Natural killer cell treated with Interleukin-12 subunit alpha and Interleukin-12 subunit beta and Interleukin-15 and Interleukin-18, amount 100 ng/mL, for 72 hours (primary cell): Measurements from ENCODE around the gene CCDC157. TPM values are rescaled to one million over a fixed set of nuclear protein-coding genes. Genes with fewer than 3 reads are reported as not detected.
A peak's percentile ranks its signal among the peaks of the same experiment; 100 is the strongest.

Experiments
- ATAC-seq, 2 donors: fragments of 150-1000 bp; cut with Tn5 transposase in 1 of 2; sonication (Bioruptor Pico), chemical (Tn5 transposase) in 1 of 2; 2 replicates each; pipeline ENCODE4 v1.10.0; 2021
- DNase-seq: peaks from one replicate; pipeline ENCODE4 v3.0.0; 2022; ENCODE audit warnings: low spot score
- H3K27ac Mint-ChIP-seq, 2 donors: 1 replicate in 1 of 2; 2 replicates in 1 of 2; pipeline ENCODE4 v1.8.0; 2022; ENCODE audit warnings: mixed read lengths in 2 of 2, mild to moderate bottlenecking in 1 of 2, moderate library complexity in 1 of 2
- H3K27me3 Mint-ChIP-seq, 2 donors: 1 replicate in 1 of 2; 2 replicates in 1 of 2; pipeline ENCODE4 v1.8.0; 2022; ENCODE audit warnings: mixed read lengths in 2 of 2
- H3K36me3 Mint-ChIP-seq: one replicate; pipeline ENCODE4 v1.8.0; 2022; ENCODE audit warnings: mixed read lengths
- H3K4me1 Mint-ChIP-seq, 2 donors: 1 replicate in 1 of 2; 2 replicates in 1 of 2; pipeline ENCODE4 v1.8.0; 2022; ENCODE audit warnings: low read depth in 2 of 2, mixed read lengths in 2 of 2, mild to moderate bottlenecking in 1 of 2
- H3K4me3 Mint-ChIP-seq: one replicate; pipeline ENCODE4 v1.8.0; 2022; ENCODE audit warnings: mixed read lengths
- H3K9me3 Mint-ChIP-seq: 2 replicates; pipeline ENCODE4 v1.8.0; 2022; ENCODE audit warnings: mixed read lengths
- total RNA-seq, 2 donors: library from RNA; stranded (reverse); gene quantifications; one replicate each; pipeline ENCODE4 v1.2.3, GENCODE V29; 2022

CCDC157 gene
- total RNA-seq, 2 donors from 2014 or later: 3.3 to 6.8 TPM

DNA sequence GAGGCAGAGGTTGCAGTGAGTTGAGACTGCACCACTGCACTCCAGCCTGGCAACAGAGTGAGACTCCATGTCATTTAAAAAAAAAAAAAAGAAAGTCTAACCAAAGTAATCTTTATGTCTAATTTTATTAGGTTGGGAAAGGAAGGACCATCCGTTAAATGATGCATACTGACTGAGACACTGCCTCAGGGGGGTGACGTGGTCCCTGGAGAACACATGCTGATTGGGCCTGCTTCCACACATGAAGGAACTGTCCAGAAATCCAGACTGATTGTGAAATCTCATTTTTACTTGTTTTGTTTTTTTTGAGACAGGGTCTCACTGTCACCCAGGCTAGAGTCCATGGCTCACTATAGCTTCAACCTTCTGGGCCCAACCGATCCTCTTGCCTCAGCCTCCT lies 5.6 kb upstream of the CCDC157 start:
- Mint-ChIP-seq H3K9me3 (no peaks in the 10 kb centered on the region), H3K27ac (peak overlapping the region in 1 of 2 donors; percentile 72), H3K36me3 (peaks cover 9% of the 10 kb centered on the region), H3K4me1 (peaks cover 58 to 61% of the 10 kb centered on the region in 2 donors), H3K27me3 (no peaks in the 10 kb centered on the region), H3K4me3 (no peak overlapping the region)
- DNase-seq (no peak), ATAC-seq (no peak)

- H3K27ac Mint-ChIP-seq: peak overlapping the region; percentile 89 to 95
- peak overlapping the region; percentile 73 for H3K4me3 Mint-ChIP-seq
- peaks cover 9% of the 10 kb centered on the region for H3K36me3 Mint-ChIP-seq
Observed at GRCh38 chr22:30354644-30355043, 2.2 kb upstream of the CCDC157 start.

GRCh38 chr22:30357236-30357570 lies 396 bp downstream of the CCDC157 start:
- Mint-ChIP-seq H3K9me3 (no peaks in the 10 kb centered on the region), H3K4me1 (peaks cover 41 to 54% of the 10 kb centered on the region in 2 donors), H3K4me3 (peak overlapping the region; percentile 89), H3K27ac (peak overlapping the region; percentile 89 to 95), H3K36me3 (peaks cover 9% of the 10 kb centered on the region), H3K27me3 (peaks cover 0 to 2% of the 10 kb centered on the region in 2 donors)
- ATAC-seq: no peak
- DNase-seq: no peak

More at GRCh38 chr22:30354644-30355043, 2.2 kb upstream of the CCDC157 start:
- H3K4me1 Mint-ChIP-seq: peaks cover 55 to 64% of the 10 kb centered on the region in 2 donors
- H3K27me3 Mint-ChIP-seq: peaks cover 0 to 2% of the 10 kb centered on the region in 2 donors
- H3K9me3 Mint-ChIP-seq: no peaks in the 10 kb centered on the region
- DNase-seq (no peak), ATAC-seq (no peak)

DNA sequence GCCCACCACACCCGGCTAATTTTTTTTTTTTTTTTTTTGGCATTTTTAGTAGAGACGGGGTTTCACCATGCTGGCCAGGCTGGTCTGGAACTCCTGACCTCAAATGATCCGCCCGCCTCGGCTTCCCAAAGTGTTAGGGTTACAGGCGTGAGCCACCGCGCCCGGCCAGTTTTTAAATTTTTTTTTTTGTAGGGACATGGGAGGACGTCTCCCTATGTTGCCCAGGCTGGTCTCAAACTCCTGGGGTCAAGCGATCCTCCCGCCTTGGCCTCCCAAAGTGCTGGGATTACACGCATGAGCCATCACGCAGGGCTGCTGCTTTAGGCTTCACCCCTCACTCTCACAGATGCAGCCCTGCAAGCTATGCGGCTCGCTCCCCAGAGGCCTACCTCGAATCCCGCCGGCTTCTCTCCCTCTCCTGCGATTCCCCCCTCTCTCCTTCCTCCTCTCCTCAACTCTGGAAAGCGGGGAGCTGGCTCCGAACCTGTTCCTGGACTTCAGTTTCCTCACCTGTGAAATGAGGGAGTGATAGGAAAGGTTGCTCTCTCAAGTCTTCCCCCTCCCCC lies 926 bp downstream of the CCDC157 start:
- H3K27ac Mint-ChIP-seq: peak overlapping the region; percentile 89 to 95
- no peak for ATAC-seq
- no peak for DNase-seq
- peaks cover 37 to 49% of the 10 kb centered on the region in 2 donors for H3K4me1 Mint-ChIP-seq
- no peaks in the 10 kb centered on the region for H3K9me3 Mint-ChIP-seq
- H3K27me3 Mint-ChIP-seq: peaks cover 0 to 2% of the 10 kb centered on the region in 2 donors
- peaks cover 9% of the 10 kb centered on the region for H3K36me3 Mint-ChIP-seq
- peak overlapping the region; percentile 89 for H3K4me3 Mint-ChIP-seq

GRCh38 chr22:30358541-30358940 lies 1.7 kb downstream of the CCDC157 start:
- Mint-ChIP-seq H3K27ac (peak overlapping the region in 1 of 2 donors; percentile 89), H3K27me3 (peaks cover 0 to 2% of the 10 kb centered on the region in 2 donors), H3K4me3 (peak overlapping the region; percentile 89), H3K36me3 (peaks cover 9% of the 10 kb centered on the region), H3K4me1 (peaks cover 32 to 43% of the 10 kb centered on the region in 2 donors), H3K9me3 (no peaks in the 10 kb centered on the region)
- no peak for DNase-seq
- ATAC-seq: no peak

GRCh38 chr22:30361916-30362650 lies 5.3 kb downstream of the CCDC157 start:
- no peak for DNase-seq
- Mint-ChIP-seq H3K9me3 (no peaks in the 10 kb centered on the region), H3K27ac (no peak overlapping the region), H3K4me3 (no peak overlapping the region), H3K36me3 (no peaks in the 10 kb centered on the region), H3K4me1 (peaks cover 7 to 10% of the 10 kb centered on the region in 2 donors), H3K27me3 (peaks cover 0 to 2% of the 10 kb centered on the region in 2 donors)
- ATAC-seq: no peak

- H3K27me3 Mint-ChIP-seq: peaks cover 0 to 2% of the 10 kb centered on the region in 2 donors
Observed at GRCh38 chr22:30362651-30363281, 6.0 kb downstream of the CCDC157 start.

DNA sequence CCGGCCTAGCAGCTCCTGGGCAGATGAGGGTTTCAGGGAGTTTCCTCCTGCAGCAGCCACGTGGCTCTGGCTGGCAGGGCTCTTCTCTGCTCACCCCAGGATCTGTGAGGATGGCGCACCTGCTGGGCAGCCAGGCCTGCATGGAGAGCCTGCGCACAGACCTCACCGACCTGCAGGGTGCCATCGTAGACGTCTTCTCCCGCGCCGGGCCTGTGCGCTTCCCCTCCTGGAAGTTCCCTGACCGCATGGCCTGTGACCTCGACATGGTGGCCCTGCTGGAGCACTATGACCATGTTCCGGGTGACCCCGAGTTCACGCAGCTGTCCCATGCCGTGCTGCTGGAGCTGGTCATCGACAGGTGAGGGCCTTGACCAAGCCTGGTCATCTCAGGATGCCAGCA lies 9.1 kb downstream of the CCDC157 start:
- Mint-ChIP-seq H3K9me3 (no peaks in the 10 kb centered on the region), H3K4me3 (no peak overlapping the region), H3K36me3 (no peaks in the 10 kb centered on the region), H3K4me1 (no peaks in the 10 kb centered on the region), H3K27ac (no peak overlapping the region), H3K27me3 (no peaks in the 10 kb centered on the region)
- DNase-seq: no peak
- no peak for ATAC-seq

More at GRCh38 chr22:30362651-30363281, 6.0 kb downstream of the CCDC157 start:
- Mint-ChIP-seq H3K4me3 (no peak overlapping the region), H3K9me3 (no peaks in the 10 kb centered on the region), H3K36me3 (no peaks in the 10 kb centered on the region), H3K4me1 (peaks cover 3 to 5% of the 10 kb centered on the region in 2 donors), H3K27ac (no peak overlapping the region)
- DNase-seq (no peak), ATAC-seq (no peak)

GRCh38 chr22:30368420-30368819 lies 11.6 kb downstream of the CCDC157 start:
- H3K27ac Mint-ChIP-seq: no peak overlapping the region
- no peaks in the 10 kb centered on the region for H3K4me1 Mint-ChIP-seq
- no peaks in the 10 kb centered on the region for H3K27me3 Mint-ChIP-seq
- DNase-seq (no peak), ATAC-seq (no peak)
- no peak overlapping the region for H3K4me3 Mint-ChIP-seq
- no peaks in the 10 kb centered on the region for H3K36me3 Mint-ChIP-seq
- no peaks in the 10 kb centered on the region for H3K9me3 Mint-ChIP-seq

GRCh38 chr22:30370641-30371230 lies 13.9 kb downstream of the CCDC157 start:
- Mint-ChIP-seq H3K4me1 (no peaks in the 10 kb centered on the region), H3K27ac (no peak overlapping the region), H3K9me3 (no peaks in the 10 kb centered on the region), H3K36me3 (no peaks in the 10 kb centered on the region), H3K4me3 (no peak overlapping the region), H3K27me3 (no peaks in the 10 kb centered on the region)
- no peak for DNase-seq
- no peak for ATAC-seq

DNA sequence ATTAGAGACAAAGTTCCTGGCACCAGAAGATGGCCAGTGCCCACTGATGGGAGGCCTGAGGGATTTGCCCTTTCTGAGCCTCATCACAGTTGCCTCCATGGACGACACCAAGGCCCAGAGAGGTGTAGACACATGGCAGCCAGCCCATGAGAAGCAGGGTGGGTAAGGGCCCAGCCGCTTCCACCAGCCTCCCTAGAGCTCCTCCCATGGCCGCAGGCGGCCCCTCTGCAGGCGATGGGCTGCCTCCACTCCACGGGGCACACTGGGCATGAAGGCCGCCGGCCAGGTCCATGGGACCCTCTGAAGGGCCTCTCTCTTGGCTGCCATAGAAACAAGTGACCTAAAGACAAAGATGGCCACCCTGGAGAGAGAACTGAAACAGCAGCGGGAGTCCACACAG lies 14.5 kb downstream of the CCDC157 start:
- H3K27ac Mint-ChIP-seq: no peak overlapping the region
- H3K27me3 Mint-ChIP-seq: no peaks in the 10 kb centered on the region
- no peak overlapping the region for H3K4me3 Mint-ChIP-seq
- no peaks in the 10 kb centered on the region for H3K4me1 Mint-ChIP-seq
- DNase-seq (no peak), ATAC-seq (no peak)
- H3K9me3 Mint-ChIP-seq: no peaks in the 10 kb centered on the region
- H3K36me3 Mint-ChIP-seq: no peaks in the 10 kb centered on the region

DNA sequence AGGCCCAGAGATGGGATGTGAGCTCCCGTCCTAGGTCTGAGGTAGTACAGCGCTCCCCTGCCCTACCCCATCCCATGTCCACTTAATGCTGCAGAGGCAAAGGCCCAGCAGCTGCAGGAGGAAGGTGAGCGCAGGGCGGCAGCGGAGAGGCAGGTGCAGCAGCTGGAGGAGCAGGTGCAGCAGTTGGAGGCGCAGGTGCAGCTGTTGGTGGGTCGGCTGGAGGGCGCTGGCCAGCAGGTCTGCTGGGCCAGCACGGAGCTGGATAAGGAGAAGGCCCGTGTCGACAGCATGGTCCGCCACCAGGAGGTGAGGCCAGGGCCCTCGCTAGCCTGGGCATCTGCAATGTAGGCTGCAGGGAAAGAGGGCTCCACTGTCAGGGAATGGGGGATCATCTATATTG lies 15.2 kb downstream of the CCDC157 start:
- ATAC-seq: no peak

DNA sequence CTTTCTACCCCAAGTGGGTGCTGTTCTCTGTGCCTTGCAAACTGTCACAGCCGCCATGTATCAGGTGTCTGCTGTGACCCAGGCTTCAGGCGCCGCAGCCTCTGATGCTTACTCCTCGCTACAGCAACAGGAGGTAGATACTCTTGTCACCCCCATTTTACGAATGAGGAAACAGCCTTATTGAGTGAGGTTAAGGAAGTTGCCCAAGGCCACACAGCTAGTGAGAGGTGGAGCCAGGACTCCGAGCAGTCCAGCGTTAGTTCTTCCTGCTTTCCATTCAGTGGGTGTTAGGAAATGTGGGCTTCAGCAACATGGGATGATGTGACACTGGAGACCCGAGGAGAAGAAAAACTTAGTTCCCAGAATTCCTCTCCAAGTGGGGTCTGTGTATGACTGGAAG lies 16.1 kb downstream of the CCDC157 start:
- Mint-ChIP-seq H3K4me1 (no peaks in the 10 kb centered on the region), H3K27ac (no peak overlapping the region), H3K4me3 (no peak overlapping the region), H3K36me3 (no peaks in the 10 kb centered on the region), H3K27me3 (no peaks in the 10 kb centered on the region), H3K9me3 (no peaks in the 10 kb centered on the region)
- DNase-seq (no peak), ATAC-seq (no peak)

More for the DNA sequence above, 15.2 kb downstream of the CCDC157 start:
- Mint-ChIP-seq H3K27ac (no peak overlapping the region), H3K27me3 (no peaks in the 10 kb centered on the region), H3K9me3 (no peaks in the 10 kb centered on the region), H3K4me3 (no peak overlapping the region), H3K4me1 (no peaks in the 10 kb centered on the region), H3K36me3 (no peaks in the 10 kb centered on the region)
- DNase-seq: no peak
